ENCODE data around the gene DEAF1.

GRCh38 chr11:721741-722345 is 26.8 kb upstream of the DEAF1 start:
- TF ChIP-seq CTCF (IDR thresholded peaks at IDR 0.05) (no peak), POLR2A (IDR thresholded peaks at IDR 0.05) (no peak)

All from right lobe of liver (tissue), 4 donors.